ENCODE data around the gene CHN2.

The CHN2 gene

GRCh38 chr7:29369909-29370488 lies 175.4 kb downstream of the CHN2 start:
- ChIA-PET POLR2A (no interaction called here), CTCF (interaction anchor here (0.9 to 1.2 kb wide), 3 partner anchors 11 to 45 kb away, joined by 3 read pairs; no protein-coding TSS in a partner anchor)
- Histone ChIP-seq H3K9me3 (ENCODE audit: control extremely low read depth in 1 of 5, control insufficient read depth in 4 of 5, insufficient read depth in 2 of 5, low read depth in 1 of 5, low read length in 4 of 5) (no peaks in the 10 kb centered on the region), H3K27ac (ENCODE audit: insufficient read depth in 1 of 2, low read depth in 1 of 2, low read length in 2 of 2, poor library complexity in 1 of 2, severe bottlenecking in 2 of 2) (no peak overlapping the region), H3K27me3 (replicated peaks in 2 of 5; ENCODE audit: control insufficient read depth in 4 of 5, insufficient read depth in 5 of 5, low read length in 4 of 5) (no peaks in the 10 kb centered on the region), H3K4me3 (ENCODE audit: control insufficient read depth in 1 of 7, extremely low read depth in 1 of 7, insufficient read depth in 4 of 7, low read depth in 2 of 7, low read length in 6 of 7) (no peak overlapping the region), H3K36me3 (ENCODE audit: control insufficient read depth in 4 of 4, insufficient read depth in 4 of 4, low read length in 3 of 4) (peaks cover 0 to 2% (median under 1%) of the 10 kb centered on the region in 4 experiments), H3K4me1 (ENCODE audit: control extremely low read depth in 1 of 4, control insufficient read depth in 4 of 4, insufficient read depth in 4 of 4, low read length in 3 of 4) (no peaks in the 10 kb centered on the region)
- WGBS (ENCODE audit: insufficient coverage): 100% methylated on average over 6 of the region's 8 CpGs
- DNase-seq: no peak

DNA sequence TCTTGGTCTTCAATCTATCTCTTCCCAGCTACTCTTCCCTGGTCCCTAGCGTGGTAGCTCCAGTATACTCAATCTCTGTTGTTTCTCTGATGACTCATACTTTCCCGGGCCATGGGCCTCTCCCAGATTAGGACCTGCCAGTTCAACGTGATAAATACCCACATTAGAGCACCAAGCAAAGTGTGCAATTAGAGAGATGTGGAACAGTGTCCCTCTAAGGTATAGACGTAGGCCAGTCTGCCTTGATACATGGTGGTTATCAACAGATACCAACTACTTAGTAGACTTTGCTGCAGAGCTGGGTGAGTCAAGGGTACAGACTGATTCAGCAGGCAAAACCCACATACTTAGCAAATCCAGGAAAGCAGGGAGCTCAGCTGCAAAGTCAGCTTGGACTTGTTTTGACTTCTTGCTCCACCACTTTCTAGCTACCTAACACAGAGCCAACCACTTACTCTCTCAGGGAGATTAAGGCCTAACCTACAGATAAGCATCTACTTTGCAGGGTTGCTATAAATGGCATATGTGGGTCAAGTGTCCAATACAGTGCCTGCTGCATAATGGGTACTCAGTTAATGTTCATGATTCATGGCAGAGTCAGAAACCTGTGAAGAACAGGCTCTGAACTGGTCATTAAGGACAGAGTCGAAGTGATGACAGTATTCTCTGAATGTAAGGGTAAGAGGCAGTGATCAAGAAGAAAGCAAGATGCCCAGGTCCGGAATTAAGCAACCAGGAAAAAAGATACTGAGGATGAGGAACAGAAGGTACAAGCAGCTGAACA lies 176.1 kb downstream of the CHN2 start:
- Histone ChIP-seq H3K4me3 (ENCODE audit: control insufficient read depth in 1 of 7, extremely low read depth in 1 of 7, insufficient read depth in 4 of 7, low read depth in 2 of 7, low read length in 6 of 7) (no peak overlapping the region), H3K27me3 (replicated peaks in 2 of 5; ENCODE audit: control insufficient read depth in 4 of 5, insufficient read depth in 5 of 5, low read length in 4 of 5) (no peaks in the 10 kb centered on the region), H3K9me3 (ENCODE audit: control extremely low read depth in 1 of 5, control insufficient read depth in 4 of 5, insufficient read depth in 2 of 5, low read depth in 1 of 5, low read length in 4 of 5) (no peaks in the 10 kb centered on the region), H3K27ac (ENCODE audit: insufficient read depth in 1 of 2, low read depth in 1 of 2, low read length in 2 of 2, poor library complexity in 1 of 2, severe bottlenecking in 2 of 2) (no peak overlapping the region), H3K36me3 (ENCODE audit: control insufficient read depth in 4 of 4, insufficient read depth in 4 of 4, low read length in 3 of 4) (peaks cover 0 to 2% (median under 1%) of the 10 kb centered on the region in 4 experiments), H3K4me1 (ENCODE audit: control extremely low read depth in 1 of 4, control insufficient read depth in 4 of 4, insufficient read depth in 4 of 4, low read length in 3 of 4) (no peaks in the 10 kb centered on the region)
- ChIA-PET POLR2A (no interaction called here), CTCF (interaction anchor here (0.8 to 1.5 kb wide), 5 partner anchors 9 to 46 kb away, joined by 3 to 4 read pairs (median 3); no protein-coding TSS in a partner anchor)
- DNase-seq: no peak
- 89% methylated on average over 6 of the region's 6 CpGs for WGBS (ENCODE audit: insufficient coverage)

DNA sequence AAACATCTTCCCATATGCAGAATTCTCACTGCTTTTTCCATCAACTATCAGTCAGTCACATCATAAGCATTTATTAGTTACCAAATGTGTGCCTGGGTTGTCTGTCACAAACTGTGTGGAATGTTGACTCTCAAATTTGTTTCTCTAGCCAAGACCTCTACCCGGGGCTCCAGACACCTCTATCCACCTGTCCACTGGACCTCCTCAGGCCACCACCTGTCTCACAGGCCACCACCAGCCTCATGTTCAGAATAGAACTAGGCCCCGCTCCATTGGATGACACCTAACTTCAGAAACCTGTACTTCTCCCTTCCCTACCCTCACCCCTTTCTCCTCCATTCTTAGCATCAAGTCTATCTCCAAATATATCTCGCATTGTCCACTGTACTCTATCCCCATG lies 176.9 kb downstream of the CHN2 start:
- Histone ChIP-seq H3K4me3 (ENCODE audit: control insufficient read depth in 1 of 7, extremely low read depth in 1 of 7, insufficient read depth in 4 of 7, low read depth in 2 of 7, low read length in 6 of 7) (no peak overlapping the region), H3K27me3 (replicated peaks in 2 of 5; ENCODE audit: control insufficient read depth in 4 of 5, insufficient read depth in 5 of 5, low read length in 4 of 5) (no peaks in the 10 kb centered on the region), H3K9me3 (ENCODE audit: control extremely low read depth in 1 of 5, control insufficient read depth in 4 of 5, insufficient read depth in 2 of 5, low read depth in 1 of 5, low read length in 4 of 5) (no peaks in the 10 kb centered on the region), H3K4me1 (ENCODE audit: control extremely low read depth in 1 of 4, control insufficient read depth in 4 of 4, insufficient read depth in 4 of 4, low read length in 3 of 4) (no peaks in the 10 kb centered on the region), H3K36me3 (ENCODE audit: control insufficient read depth in 4 of 4, insufficient read depth in 4 of 4, low read length in 3 of 4) (peaks cover 0 to 2% (median under 1%) of the 10 kb centered on the region in 4 experiments), H3K27ac (ENCODE audit: insufficient read depth in 1 of 2, low read depth in 1 of 2, low read length in 2 of 2, poor library complexity in 1 of 2, severe bottlenecking in 2 of 2) (no peak overlapping the region)
- ChIA-PET CTCF (interaction anchor here (0.8 to 1.5 kb wide), 2 partner anchors 10 to 12 kb away, joined by 3 to 4 read pairs; no protein-coding TSS in a partner anchor), POLR2A (no interaction called here)
- no peak for DNase-seq
- WGBS (ENCODE audit: insufficient coverage): 100% methylated on average over 3 of the region's 3 CpGs

GRCh38 chr7:29372351-29373090 lies 177.9 kb downstream of the CHN2 start:
- Histone ChIP-seq H3K27ac (ENCODE audit: insufficient read depth in 1 of 2, low read depth in 1 of 2, low read length in 2 of 2, poor library complexity in 1 of 2, severe bottlenecking in 2 of 2) (no peak overlapping the region), H3K4me3 (ENCODE audit: control insufficient read depth in 1 of 7, extremely low read depth in 1 of 7, insufficient read depth in 4 of 7, low read depth in 2 of 7, low read length in 6 of 7) (no peak overlapping the region), H3K27me3 (replicated peaks in 2 of 5; ENCODE audit: control insufficient read depth in 4 of 5, insufficient read depth in 5 of 5, low read length in 4 of 5) (no peaks in the 10 kb centered on the region), H3K4me1 (ENCODE audit: control extremely low read depth in 1 of 4, control insufficient read depth in 4 of 4, insufficient read depth in 4 of 4, low read length in 3 of 4) (no peaks in the 10 kb centered on the region), H3K36me3 (ENCODE audit: control insufficient read depth in 4 of 4, insufficient read depth in 4 of 4, low read length in 3 of 4) (peaks cover 0 to 2% (median under 1%) of the 10 kb centered on the region in 4 experiments), H3K9me3 (ENCODE audit: control extremely low read depth in 1 of 5, control insufficient read depth in 4 of 5, insufficient read depth in 2 of 5, low read depth in 1 of 5, low read length in 4 of 5) (no peaks in the 10 kb centered on the region)
- peak in 2 of 3 donors; percentile 20 to 29 for DNase-seq
- POLR2A ChIA-PET: no interaction called here
- CTCF ChIA-PET: interaction anchor here (1.5 kb wide), 2 partner anchors 13 to 450 kb away, joined by 4 read pairs; no protein-coding TSS in a partner anchor
- WGBS (ENCODE audit: insufficient coverage): no CpG with 5 or more reads among the region's 3 CpGs

- Histone ChIP-seq H3K4me3 (ENCODE audit: control insufficient read depth in 1 of 7, extremely low read depth in 1 of 7, insufficient read depth in 4 of 7, low read depth in 2 of 7, low read length in 6 of 7) (no peak overlapping the region), H3K27ac (ENCODE audit: insufficient read depth in 1 of 2, low read depth in 1 of 2, low read length in 2 of 2, poor library complexity in 1 of 2, severe bottlenecking in 2 of 2) (no peak overlapping the region), H3K27me3 (replicated peaks in 2 of 5; ENCODE audit: control insufficient read depth in 4 of 5, insufficient read depth in 5 of 5, low read length in 4 of 5) (no peaks in the 10 kb centered on the region), H3K4me1 (ENCODE audit: control extremely low read depth in 1 of 4, control insufficient read depth in 4 of 4, insufficient read depth in 4 of 4, low read length in 3 of 4) (no peaks in the 10 kb centered on the region), H3K9me3 (ENCODE audit: control extremely low read depth in 1 of 5, control insufficient read depth in 4 of 5, insufficient read depth in 2 of 5, low read depth in 1 of 5, low read length in 4 of 5) (no peaks in the 10 kb centered on the region), H3K36me3 (ENCODE audit: control insufficient read depth in 4 of 4, insufficient read depth in 4 of 4, low read length in 3 of 4) (no peaks in the 10 kb centered on the region)
- no peak for DNase-seq
- CTCF ChIA-PET: interaction anchor here (0.9 to 1.0 kb wide), 2 partner anchors 11 to 15 kb away, joined by 3 to 4 read pairs; no protein-coding TSS in a partner anchor
- POLR2A ChIA-PET: no interaction called here
- WGBS (ENCODE audit: insufficient coverage): 95% methylated on average over 5 of the region's 7 CpGs
These were observed 181.3 kb downstream of the CHN2 start for GRCh38 chr7:29375641-29376562.

DNA sequence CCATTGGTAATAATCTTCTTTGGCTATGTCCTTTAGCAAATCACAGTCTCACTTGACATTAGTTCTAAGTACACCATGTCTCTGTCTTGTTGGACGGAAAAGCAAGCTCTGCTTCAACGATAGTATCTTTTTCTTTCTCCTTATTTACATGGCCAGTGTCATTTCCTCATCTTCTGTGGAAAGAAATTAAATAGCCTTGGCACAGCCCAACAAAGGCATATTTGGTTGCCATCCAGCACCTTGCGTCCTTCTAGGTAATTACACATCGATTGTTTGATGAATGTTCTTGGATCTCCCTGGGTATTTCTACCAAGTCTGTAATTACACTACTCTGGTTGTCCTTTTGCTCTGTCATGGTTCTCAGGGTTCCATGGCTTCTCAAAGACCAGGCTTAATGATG lies 183.1 kb downstream of the CHN2 start:
- ChIA-PET POLR2A (no interaction called here), CTCF (no interaction called here)
- Histone ChIP-seq H3K27ac (ENCODE audit: insufficient read depth in 1 of 2, low read depth in 1 of 2, low read length in 2 of 2, poor library complexity in 1 of 2, severe bottlenecking in 2 of 2) (no peak overlapping the region), H3K4me3 (ENCODE audit: control insufficient read depth in 1 of 7, extremely low read depth in 1 of 7, insufficient read depth in 4 of 7, low read depth in 2 of 7, low read length in 6 of 7) (no peak overlapping the region), H3K27me3 (replicated peaks in 2 of 5; ENCODE audit: control insufficient read depth in 4 of 5, insufficient read depth in 5 of 5, low read length in 4 of 5) (no peaks in the 10 kb centered on the region), H3K36me3 (ENCODE audit: control insufficient read depth in 4 of 4, insufficient read depth in 4 of 4, low read length in 3 of 4) (no peaks in the 10 kb centered on the region), H3K4me1 (ENCODE audit: control extremely low read depth in 1 of 4, control insufficient read depth in 4 of 4, insufficient read depth in 4 of 4, low read length in 3 of 4) (peaks cover 0 to 2% (median 0%) of the 10 kb centered on the region in 4 experiments), H3K9me3 (ENCODE audit: control extremely low read depth in 1 of 5, control insufficient read depth in 4 of 5, insufficient read depth in 2 of 5, low read depth in 1 of 5, low read length in 4 of 5) (no peaks in the 10 kb centered on the region)
- WGBS (ENCODE audit: insufficient coverage): 94% methylated on average over 4 of the region's 4 CpGs
- no peak for DNase-seq

Data from common myeloid progenitor, CD34-positive (primary cell).